ENCODE data around the gene ZBTB2.
"Not testable (repeated sequence)": the region's sequence is repeated elsewhere in the genome, so short reads cannot be mapped to it uniquely, and the experiment has no call there.

The ZBTB2 gene

DNA sequence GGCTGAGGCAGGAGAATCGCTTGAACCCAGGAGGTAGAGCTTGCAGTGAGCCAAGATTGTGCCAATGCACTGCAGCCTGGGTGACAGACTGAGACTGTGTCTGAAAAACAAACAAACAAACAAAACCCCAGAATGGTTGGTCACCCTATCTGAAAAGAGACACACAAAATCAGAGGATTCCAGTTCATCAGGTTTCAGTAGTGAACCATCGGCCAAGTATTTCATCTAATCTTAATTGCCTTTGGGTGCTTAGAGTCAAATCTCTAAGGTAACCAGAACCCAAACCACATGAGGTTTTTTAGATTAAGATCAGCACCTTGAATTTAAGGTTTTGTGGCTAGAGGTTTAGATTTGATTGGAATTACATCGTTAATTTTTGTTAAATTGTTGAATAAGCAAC is 8.3 kb upstream of the ZBTB2 start:
- DNase-seq = no peak

DNA sequence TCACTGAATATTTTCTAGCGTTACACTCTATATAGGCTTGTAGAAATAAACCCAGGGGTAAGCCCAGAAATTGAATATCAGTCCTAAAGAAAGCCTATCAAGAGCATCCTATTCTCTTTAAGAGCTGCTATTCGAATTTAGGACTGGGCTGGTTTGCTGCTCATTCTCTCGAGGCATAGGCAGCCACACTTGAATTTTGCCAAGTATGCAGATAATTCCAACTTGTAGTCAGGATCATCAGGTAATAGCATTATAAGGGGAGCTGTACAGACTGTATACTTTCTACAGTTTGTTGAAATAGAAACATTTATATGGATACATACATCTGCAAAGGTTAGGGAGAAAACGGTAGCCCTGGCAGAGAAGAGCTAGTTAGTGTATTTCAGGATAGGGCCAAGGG is 2.1 kb upstream of the ZBTB2 start:
- DNase-seq = no peak

DNA sequence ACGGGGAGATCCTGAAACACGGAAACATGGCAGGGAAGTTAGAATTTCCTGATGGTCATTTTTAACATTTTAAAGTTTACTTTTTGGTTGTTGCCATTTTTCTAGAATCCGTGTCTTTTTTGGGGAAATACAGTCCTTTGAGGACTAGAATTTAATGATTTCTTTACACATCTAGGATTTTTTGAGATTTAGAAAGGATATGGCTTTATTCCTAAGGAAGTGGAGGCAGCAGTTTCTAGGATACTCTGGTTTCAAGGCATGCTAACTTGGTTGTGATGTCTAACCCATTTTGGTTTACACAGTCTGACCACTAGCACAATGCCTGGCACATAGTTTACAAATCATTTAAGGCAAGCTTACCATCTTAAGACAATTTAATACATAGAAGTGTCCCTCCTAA is 1.1 kb upstream of the ZBTB2 start:
- DNase-seq = no peak

DNA sequence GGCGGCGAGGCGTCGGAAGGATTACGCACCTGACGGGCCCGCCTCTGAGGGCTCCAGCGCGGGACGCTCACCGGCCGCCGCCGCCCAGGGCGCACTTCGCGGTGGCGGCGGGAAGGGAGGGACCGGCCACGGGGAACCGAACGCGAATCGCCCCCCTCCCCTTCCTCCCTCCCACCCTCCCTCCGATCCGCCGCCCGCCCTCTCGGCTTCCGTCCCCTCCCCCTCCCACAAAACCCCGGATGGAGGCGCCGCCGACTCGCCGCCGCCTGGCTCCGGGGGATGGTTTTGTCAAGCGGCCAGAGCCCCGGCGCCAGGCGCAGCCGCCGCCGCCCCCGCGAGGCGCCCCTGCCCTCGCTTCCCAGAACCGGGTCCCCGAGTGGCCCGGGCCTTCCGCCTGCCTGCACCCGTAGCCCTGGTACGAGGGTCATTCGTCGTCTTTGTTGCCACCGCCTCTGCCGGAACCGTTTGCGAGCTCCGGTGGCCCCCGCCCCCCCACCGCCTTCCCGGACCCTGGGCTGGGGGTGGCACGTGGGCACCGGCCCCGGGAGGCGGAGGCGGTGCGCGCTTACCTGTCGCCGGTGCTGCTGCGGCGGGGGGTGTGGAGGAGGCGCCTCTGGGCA is 398 bp downstream of the ZBTB2 start:
- peak; percentile 70 for DNase-seq

DNA sequence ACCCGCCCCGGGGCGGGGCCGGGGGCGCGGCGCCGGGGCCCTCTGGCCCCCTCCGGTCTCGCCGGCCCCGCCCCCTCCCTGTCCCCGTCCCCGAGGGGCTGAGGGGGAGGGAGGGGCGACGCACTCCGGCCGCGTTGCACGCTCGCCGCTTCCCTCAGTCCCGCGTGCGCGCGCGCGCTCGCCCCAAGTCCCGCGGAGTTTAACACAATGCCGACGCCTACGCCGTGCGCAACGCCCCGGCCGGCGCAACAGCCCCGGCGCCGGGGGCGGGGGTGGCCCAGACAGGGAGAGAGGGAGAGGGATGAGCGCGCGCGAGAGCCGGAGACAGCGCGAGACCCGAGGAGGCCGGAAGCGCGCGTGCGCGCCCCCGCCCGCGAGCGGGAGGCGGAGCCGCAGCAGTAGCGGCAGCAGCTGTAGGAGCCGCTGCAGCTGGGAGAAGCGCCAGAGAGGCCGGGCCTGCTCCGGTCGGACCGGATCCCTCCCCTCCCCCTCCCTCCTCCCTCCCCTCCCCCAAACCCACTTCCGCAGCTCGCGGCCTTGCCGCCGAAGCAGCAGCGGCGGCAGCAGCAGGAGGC is 996 bp downstream of the ZBTB2 start:
- DNase-seq = peak; percentile 99

DNA sequence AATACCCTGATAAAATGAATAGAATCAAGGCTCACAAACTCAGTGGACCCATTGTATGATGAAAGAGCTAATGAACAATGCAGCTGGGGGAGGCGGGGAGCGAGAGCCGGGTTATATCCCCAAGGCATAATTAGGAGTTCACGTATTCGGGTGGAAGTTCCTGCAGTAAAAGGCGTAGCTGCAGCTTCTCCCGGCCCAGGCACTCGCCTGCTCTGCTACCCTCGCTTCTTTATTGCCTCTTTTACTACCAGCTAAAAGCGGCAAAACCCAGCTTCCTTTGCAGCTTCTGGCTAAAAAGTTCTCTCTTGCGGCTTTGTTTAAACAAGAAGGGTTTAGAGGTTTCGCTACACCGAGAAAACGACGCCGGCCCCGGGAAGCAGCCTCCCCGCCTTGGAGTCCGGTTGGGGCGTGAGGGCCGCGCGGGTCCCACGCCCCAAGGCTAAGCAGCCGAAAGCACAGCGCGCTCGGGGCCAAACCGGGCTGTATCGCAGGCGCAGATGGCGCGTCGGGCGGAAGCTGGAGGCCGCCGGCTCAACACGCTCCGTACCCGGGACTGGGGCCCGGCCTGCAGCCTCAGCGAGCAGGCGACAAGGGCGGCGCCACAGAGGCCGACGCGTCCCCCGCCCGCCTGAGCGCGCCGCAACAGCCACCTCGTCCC is 1.6 kb downstream of the ZBTB2 start:
- DNase-seq = peak; percentile 84

DNA sequence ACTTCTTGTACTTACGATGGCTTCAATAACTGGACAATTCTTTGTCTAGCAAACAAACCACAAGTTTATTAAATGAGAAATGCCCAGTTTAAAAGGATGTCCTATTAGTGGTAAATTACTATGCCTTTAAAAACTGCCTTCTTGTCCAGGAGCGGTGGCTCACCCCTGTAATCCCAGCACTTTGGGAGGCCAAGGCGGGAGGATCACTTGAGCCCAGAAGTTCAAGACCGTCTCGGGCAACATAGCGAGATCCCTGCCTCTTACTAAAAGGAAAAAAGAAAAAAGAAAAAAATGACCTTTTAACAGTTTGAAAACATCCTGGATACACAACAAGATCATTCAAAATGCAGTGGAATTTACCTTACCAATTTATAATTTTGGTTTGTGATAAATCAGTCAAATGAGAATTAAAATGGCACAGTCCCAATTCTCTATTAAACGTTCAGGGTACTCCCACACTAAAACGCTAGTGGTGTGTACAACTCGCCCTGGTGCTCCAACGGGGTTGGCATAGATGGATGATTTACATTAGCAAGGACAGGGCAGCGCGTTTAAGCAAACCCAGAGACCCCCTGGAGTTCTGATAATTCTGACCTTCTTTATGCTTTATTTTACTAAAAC is 2.3 kb downstream of the ZBTB2 start:
- no peak for DNase-seq

DNA sequence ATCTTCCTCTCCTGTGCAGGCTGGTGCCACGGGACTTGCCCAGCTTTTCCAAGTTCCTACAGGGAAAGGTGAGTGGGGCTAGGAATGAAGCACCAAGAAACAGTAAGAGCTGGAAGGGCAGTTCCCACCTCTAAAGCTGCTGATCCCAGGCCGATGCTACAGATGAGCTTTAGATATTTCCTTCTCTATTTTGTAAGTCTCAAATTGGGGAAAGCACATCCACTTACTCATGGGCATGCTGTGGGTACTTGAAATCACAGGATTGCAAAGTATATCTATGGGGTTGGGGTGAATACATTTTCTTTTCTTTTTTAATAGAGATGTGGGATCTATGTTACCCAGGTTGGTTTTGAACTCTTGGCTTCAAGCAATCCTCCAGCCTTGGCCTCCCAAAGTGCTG is 3.1 kb downstream of the ZBTB2 start:
- DNase-seq = no peak

DNA sequence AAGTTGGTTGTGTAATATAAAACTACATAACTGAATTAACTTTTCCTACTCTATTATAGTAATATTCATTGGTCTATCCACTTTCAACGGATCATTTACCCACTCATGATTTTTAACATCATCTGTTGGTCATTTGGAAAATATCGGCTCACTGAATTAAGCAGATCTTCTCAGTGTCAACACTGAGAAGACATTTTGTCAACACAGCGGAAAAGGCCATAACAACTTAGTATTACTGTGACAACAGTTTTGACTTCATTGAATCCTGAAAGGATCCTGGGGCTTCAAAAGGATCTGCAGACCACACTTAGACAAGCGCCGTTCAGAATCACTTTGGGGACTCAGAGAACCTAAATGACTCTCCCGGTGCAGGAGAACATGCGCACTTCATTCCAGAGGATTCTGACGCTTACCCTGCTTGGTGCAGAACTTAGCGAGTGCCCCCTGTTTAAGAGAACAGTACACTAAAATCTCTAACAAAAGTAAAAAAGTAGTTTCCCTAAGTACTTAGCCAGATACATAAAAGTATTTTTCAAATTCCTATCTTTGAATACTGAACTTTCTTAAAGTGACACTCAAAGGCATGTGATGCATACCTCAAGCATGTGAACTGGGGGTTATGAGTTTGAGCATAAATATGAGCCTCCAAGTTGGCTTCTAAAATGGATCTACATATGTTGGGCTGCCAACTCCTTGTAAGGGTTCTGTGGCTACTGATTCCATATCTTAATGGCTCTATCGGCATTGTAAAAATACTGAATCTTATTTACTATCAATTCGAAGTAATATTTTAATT is 4.0 kb downstream of the ZBTB2 start:
- peak; percentile 88 for DNase-seq

DNA sequence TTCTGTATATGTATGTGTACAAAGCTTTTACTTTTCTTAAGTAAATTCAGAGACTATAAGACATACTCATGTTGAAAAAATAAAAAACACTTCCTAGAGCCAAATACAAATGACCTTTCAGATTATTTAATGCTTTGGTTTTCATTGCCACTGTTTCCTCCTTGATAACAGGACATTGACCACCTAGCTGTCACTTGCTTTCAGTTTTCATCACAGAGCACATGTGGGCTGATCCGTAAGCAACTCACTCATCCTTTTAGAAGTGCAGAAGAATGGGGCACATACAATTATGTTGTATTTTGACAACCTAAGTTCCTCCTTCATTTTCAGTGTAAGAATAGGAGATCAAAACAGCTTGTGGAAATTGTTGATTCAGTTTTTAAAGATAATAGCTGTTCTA is 6.2 kb downstream of the ZBTB2 start:
- no peak for DNase-seq

DNA sequence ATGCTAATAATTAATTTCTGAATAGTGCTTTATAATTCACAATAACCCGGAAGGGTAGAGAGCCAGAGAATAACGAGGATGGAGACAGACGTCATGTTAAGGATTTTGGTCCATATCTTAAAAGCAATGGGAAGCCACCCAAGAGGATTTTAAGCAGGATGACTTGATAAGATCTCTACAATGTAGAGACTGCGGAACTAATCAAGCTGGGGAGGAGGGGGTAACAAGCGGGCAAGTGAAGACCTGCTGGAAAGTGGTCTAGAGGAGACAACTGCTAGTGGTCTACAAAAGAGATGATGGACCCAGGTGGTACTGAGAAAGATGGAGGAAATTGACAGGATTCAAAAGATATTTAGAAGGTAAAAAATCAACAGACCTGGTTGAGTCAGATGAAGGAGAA is 7.2 kb downstream of the ZBTB2 start:
- DNase-seq = no peak

DNA sequence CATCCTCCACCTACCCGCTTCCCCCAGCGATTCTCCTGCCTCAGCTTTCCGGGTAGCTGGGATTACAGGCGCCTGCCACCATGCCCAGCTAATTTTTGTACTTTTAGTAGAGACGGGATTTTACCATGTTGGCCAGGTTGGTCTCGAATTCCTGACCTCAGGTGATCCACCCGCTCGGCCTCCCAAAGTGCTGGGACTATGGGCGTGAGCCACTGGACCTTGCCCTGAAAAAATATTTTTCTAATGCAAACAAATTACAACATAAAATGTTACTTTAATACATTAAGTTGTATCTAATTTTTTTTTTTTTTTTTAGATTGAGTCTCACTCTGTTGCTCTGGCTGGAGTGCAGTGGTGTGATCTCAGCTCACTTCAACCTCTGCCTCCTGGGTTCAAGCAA is 8.7 kb downstream of the ZBTB2 start:
- not testable (repeated sequence) for DNase-seq

DNA sequence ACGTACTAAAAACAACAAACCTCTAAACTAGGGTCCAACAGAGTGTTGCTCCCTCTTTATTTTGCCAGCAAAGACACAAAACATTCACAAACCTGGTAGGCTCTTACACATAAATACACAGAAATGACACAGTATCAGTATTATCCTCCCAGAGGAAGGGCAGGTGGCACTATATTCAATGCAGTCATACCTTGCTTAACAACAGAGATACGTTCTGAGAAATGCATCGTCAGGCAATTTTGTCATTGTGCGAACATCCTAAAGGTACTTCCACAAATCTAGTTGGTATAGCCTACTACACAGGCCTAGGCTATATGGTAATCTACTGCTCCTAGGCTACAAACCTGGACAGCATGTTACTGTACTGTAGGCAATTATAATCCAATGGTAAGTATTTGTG is 9.6 kb downstream of the ZBTB2 start:
- no peak for DNase-seq

DNA sequence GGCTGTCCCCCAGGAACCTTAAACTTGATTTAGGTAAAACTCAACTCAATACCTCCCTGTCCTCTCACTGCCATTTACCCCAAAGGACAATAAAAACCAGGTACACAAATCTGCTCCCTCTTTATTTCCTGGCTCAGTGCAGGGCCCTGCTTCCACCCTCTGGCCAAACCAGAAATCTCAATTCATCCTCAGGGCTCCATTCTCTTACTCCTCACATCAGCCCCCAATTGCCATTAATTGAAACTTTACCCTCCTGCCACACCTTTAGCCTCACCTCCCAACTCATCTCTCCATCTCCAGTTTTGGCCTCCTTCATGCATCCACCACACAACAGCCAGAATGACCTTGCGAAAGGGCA is 10.5 kb downstream of the ZBTB2 start:
- no peak for DNase-seq

DNA sequence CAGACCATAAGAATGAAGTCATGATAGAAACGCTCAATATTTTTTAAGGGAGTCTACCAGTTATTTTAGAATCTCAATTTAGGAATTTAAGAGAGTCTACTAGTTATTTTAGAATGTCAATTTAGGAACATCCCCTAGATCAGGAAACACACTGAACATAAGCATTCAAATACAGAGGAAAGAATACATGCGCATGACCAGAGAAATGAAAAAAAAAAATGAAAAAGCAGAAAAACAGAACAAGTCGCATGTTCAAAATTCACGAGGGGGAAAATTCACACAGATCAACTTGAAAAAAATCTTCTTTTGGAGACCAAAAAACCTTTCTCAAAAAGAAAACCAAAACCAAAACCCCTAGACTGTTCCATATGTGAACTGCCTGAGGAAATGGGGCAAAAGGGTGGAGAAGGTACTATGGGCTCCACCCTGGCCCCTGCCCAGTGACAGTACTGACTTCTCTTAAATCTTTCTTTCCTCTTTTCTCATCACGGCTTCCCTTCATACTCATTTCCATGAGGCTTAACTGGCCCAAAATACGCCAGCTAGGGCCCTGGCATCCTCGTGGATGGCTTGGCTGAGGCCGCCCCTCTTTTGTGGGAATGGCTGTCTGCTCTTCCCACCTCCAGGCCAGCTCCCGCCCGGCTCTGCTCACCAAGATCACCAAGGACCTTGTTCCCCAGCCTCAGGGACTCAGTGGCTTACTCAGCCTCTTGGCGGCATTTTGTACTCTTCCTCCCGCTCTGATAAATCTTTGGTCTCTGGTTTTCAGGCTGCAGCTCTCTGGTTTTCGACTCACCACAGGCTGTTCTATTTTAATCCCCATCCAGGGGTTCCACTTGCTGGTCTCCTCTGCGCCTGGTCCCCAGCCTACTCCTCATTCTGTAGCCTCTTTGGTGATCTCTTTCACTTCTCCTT is 11.2 kb downstream of the ZBTB2 start:
- DNase-seq = no peak

DNA sequence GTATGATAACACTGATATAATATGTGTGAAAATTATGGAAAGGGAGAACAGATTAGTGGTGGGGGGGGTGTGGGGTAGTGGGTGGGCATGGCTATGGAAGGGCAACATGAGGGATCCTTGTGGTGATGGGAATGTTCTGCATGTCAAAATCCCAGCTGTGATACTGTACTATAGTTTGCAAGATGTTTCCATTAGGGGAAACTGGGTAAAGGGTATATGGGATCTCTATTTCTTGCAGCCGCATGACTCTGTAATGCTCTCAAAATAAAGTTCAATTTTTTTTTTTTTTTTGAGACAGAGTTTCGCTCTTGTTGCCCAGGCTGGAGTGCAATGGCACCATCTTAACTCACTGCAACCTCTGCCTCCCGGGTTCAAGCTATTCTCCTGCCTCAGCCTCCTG is 14.3 kb downstream of the ZBTB2 start:
- no peak for DNase-seq

DNA sequence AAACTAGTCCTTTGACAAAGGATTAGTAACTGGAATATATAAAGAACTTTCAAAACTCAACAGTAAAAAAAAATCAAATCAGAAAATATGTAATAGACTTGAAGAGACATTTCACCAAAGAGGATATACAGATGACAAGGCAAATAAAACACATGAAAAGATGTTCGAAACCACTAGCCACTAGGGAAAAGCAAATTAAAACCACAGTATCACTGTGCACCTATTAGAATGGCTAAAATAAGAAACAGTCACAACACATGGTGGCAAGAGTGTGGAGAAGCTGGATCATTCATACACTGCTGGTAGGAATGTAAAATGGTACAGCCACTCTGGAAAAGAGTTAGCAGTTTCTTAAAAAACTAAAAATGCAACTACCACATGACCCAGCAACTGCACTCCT is 14.9 kb downstream of the ZBTB2 start:
- DNase-seq = peak; percentile 19

DNA sequence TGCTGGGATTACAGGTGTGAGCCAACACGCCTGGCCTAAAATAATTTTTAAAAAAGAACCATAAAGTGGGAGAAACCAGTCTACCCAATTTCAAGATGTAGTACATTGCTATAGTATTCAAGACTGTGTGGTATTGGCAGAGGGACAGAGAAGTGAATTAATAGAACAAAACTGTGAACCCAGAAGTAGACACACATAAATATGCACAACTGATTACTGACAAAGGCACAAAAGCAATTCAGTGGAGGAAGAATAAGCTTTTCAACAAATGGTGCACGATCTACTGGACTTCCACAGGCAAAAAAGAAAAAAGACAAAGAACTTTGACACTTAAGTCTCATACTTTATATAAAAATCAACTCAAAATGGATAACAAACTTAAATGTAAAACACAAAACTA is 15.5 kb downstream of the ZBTB2 start:
- DNase-seq = no peak

DNA sequence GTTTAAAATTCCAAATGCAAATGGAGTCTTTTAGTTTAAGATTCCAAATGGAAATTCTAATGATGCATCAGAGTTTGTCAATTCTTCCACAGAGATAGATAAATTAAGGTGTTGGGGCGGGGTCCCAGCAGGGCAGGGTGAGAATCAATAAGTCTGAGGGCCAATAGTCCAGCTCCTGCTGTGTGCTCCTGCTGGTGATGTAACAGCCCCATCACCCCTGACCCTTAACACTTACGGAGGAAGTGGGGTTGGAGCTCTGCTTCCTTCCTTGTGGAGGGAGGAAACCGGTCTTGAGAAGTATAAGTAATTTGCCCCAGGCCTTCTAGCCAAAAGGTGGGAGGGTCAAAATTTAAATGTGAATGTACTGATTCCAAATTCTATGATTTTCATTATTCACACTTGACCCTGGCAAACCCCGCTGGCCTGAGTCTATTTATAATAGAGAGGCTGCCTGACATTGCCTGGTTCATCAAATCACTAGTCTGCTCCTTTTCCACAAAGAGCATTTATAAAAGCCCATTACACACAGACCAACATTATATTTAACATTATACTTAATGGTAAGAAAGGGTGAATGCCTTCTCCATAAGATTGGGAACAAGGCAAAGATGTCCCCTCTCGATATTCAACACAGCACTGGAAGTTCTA is 17.2 kb downstream of the ZBTB2 start:
- DNase-seq = no peak

DNA sequence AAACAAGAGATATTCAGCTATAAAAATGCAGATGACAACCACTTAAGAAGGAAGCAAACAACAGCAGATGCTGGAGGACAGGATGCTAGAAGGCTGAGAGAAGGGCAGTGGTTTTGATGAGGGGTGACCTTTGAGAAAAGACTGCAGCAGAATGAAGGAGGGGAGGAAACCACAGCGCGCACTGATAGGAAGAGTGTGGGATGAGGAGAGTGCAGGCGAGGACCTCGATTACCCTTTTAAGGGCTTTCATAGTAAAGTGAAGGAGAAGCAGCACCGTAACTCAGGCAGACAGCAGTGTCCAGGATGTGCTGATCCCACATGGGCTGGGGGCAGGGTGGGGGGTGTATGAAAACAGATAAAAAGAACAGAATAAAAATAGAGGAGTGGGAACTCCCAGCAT is 19.2 kb downstream of the ZBTB2 start:
- DNase-seq = no peak

DNA sequence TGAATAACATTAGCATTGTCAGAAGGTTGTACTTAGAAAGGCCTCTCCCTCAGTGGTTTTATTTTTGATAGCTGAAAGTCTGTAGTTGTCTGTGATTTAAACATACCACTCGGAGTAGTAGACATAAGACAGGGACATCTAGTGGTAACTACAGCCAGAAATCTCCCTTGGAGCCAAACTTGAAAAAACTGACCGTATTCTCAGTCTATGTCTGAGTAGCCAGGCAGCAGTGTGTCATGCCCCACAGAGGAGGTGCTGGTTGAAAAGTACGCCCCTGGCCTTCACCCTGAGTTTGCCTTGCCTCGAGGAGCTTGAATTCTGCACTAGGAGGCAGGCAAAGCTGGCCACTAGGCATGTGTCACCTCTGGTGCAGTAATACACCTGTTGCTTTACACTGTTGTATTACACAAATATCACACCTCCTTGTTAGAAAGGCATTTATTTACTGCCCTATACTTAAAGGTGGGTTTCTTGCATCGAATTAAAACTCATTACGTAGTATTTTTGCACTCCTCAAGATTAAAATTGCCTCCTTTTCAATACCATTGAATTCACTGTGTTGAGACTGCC is 20.8 kb downstream of the ZBTB2 start:
- DNase-seq = peak; percentile 28

DNA sequence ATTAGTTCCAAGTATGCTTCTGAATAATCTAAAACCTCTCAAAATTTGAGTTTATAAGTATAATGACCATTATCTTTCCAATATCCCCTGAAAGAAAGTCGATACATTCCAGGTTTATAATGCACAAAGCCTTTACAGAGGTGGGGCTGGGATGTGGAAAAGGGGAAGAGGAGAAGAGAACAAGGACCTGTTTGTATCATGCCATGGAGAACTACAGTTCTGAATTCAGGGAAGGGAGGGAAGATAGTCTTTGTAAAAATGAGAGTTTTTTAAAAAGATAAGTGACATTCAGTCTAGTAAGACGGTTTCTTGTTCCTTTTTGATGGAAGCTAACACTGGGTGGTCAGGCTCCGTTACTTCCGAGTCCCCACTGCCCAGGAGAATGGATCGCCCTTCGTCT is 26.1 kb downstream of the ZBTB2 start:
- no peak for DNase-seq

Measured in fibroblast of upper back skin (primary cell).